ENCODE results near the gene PKDCC.
"Not testable (repeated sequence)": the region's sequence is repeated elsewhere in the genome, so short reads cannot be mapped to it uniquely, and the experiment has no call there.

The PKDCC gene

GRCh38 chr2:42072349-42073118 is 24.7 kb downstream of the PKDCC start:
- no peaks in the 10 kb centered on the region for H3K36me3 ChIP-seq (ENCODE audit: insufficient read depth, low read length)
- H3K27me3 ChIP-seq (ENCODE audit: insufficient read depth, low read length), result no peaks in the 10 kb centered on the region
- no peak overlapping the region for H3K4me3 ChIP-seq (ENCODE audit: low read length)
- H3K4me1 ChIP-seq (ENCODE audit: insufficient read depth, low read length), result peaks cover 7% of the 10 kb centered on the region; the same call in 1 of the 2 replicates
- no peak overlapping the region for H3K27ac ChIP-seq (ENCODE audit: low read depth, low read length)
- 75% methylated on average over 13 of the region's 13 CpGs for WGBS
- H3K9me3 ChIP-seq (ENCODE audit: insufficient read depth, low read depth, low read length), result no peaks in the 10 kb centered on the region
- H3K9ac ChIP-seq (ENCODE audit: low read depth, low read length), result no peak overlapping the region; the same call in 1 of the 2 replicates

- Histone ChIP-seq H3K4me1 (ENCODE audit: insufficient read depth, low read length) (peaks cover 7% of the 10 kb centered on the region; the same call in 1 of the 2 replicates), H3K4me3 (ENCODE audit: low read length) (no peak overlapping the region), H3K9ac (ENCODE audit: low read depth, low read length) (no peak overlapping the region), H3K36me3 (ENCODE audit: insufficient read depth, low read length) (no peaks in the 10 kb centered on the region), H3K27me3 (ENCODE audit: insufficient read depth, low read length) (no peaks in the 10 kb centered on the region), H3K27ac (ENCODE audit: low read depth, low read length) (no peak overlapping the region), H3K9me3 (ENCODE audit: insufficient read depth, low read depth, low read length) (no peaks in the 10 kb centered on the region)
- WGBS, result 96% methylated on average over 2 of the region's 2 CpGs
Observed at GRCh38 chr2:42073739-42074503, 26.1 kb downstream of the PKDCC start.

DNA sequence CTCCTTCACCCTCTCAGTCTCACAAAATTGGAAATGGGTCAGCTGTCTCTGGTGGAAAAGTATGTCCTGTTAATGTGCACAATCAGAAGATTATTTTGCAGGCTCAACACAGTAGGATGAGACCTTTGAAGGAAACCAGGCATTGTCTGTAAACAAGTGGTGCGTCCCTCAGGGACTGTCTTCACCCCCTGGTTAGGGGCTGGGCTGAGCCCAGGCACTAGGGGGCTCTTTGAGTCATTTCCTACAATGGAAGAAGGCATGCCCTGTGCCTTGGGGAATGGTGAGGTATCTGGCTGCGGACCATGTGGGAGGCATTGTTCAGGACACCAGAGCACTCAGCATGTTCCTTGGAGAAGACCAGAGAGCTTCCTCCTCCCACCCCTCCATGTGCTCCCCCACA is 26.8 kb downstream of the PKDCC start:
- H3K27me3 ChIP-seq (ENCODE audit: insufficient read depth, low read length), result no peaks in the 10 kb centered on the region
- H3K4me1 ChIP-seq (ENCODE audit: insufficient read depth, low read length), result peaks cover 7% of the 10 kb centered on the region; the same call in 1 of the 2 replicates
- no peaks in the 10 kb centered on the region for H3K9me3 ChIP-seq (ENCODE audit: insufficient read depth, low read depth, low read length)
- no peak overlapping the region for H3K4me3 ChIP-seq (ENCODE audit: low read length)
- no peak overlapping the region for H3K9ac ChIP-seq (ENCODE audit: low read depth, low read length)
- H3K27ac ChIP-seq (ENCODE audit: low read depth, low read length), result no peak overlapping the region
- H3K36me3 ChIP-seq (ENCODE audit: insufficient read depth, low read length), result no peaks in the 10 kb centered on the region
- WGBS, result 74% methylated on average over 2 of the region's 2 CpGs

- H3K36me3 ChIP-seq (ENCODE audit: insufficient read depth, low read length), result no peaks in the 10 kb centered on the region
- H3K4me1 ChIP-seq (ENCODE audit: insufficient read depth, low read length), result peaks cover 7% of the 10 kb centered on the region; the same call in 1 of the 2 replicates
- no peak overlapping the region for H3K4me3 ChIP-seq (ENCODE audit: low read length)
- no peaks in the 10 kb centered on the region for H3K9me3 ChIP-seq (ENCODE audit: insufficient read depth, low read depth, low read length)
- H3K27me3 ChIP-seq (ENCODE audit: insufficient read depth, low read length), result no peaks in the 10 kb centered on the region
- no peak overlapping the region for H3K27ac ChIP-seq (ENCODE audit: low read depth, low read length)
- no peak overlapping the region for H3K9ac ChIP-seq (ENCODE audit: low read depth, low read length)
- 92% methylated on average over 9 of the region's 10 CpGs for WGBS
Observed at GRCh38 chr2:42076357-42077225, 28.8 kb downstream of the PKDCC start.

DNA sequence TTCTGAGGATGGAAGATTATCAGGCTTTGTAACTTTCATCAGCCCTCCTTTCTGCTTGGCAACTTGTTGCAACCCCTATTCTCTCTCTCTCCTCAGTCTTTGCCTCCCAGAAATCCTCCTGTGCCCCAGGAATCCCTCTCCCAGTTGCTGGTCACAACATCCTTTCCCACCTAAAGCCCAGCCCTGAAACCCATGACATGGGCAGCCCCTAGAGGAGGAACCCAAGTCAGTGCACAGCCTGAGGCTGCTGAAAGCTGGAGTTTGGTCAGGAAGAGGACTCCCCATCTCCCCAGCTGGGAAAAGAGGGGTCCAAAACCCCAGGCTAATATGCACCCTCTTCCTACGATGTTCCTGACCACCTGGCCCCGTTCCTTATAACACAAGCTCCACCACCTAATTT is 29.5 kb downstream of the PKDCC start:
- Histone ChIP-seq H3K9ac (ENCODE audit: low read depth, low read length) (no peak overlapping the region), H3K36me3 (ENCODE audit: insufficient read depth, low read length) (no peaks in the 10 kb centered on the region), H3K4me1 (ENCODE audit: insufficient read depth, low read length) (peaks cover 7% of the 10 kb centered on the region; the same call in 1 of the 2 replicates), H3K9me3 (ENCODE audit: insufficient read depth, low read depth, low read length) (no peaks in the 10 kb centered on the region), H3K4me3 (ENCODE audit: low read length) (no peak overlapping the region), H3K27ac (ENCODE audit: low read depth, low read length) (no peak overlapping the region), H3K27me3 (ENCODE audit: insufficient read depth, low read length) (no peaks in the 10 kb centered on the region)
- WGBS, result 98% methylated on average over 2 of the region's 2 CpGs

DNA sequence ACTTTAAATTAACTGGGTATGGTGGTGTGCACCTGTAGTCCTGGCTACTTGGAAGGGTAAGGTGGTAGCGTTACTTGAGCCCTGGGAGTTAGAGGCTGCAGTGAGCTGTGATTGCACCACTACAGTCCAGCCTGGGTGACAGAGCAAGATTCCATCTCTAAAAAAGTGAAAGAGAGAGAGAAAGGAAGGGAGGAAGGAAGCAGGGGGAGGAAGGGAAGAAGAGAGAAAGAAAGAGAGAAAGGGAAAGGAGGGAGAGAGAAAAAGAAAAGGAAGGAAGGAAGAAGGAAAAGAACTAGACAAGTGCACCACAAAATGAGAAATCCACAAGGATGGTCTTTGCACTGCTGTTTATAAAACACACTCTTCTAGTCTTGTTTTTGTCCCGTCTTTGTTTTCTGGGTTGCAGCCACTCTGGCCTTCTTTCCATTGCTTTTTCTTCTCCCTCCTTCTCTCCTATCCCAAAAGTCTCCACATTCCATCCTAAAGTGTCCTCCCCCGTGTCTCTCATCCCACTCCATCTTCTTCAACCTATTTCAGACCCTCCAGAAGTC is 32.0 kb downstream of the PKDCC start:
- no peak overlapping the region for H3K9ac ChIP-seq (ENCODE audit: low read depth, low read length)
- no peaks in the 10 kb centered on the region for H3K27me3 ChIP-seq (ENCODE audit: insufficient read depth, low read length)
- H3K27ac ChIP-seq (ENCODE audit: low read depth, low read length), result no peak overlapping the region
- no peaks in the 10 kb centered on the region for H3K36me3 ChIP-seq (ENCODE audit: insufficient read depth, low read length)
- H3K9me3 ChIP-seq (ENCODE audit: insufficient read depth, low read depth, low read length), result no peaks in the 10 kb centered on the region
- no peaks in the 10 kb centered on the region for H3K4me1 ChIP-seq (ENCODE audit: insufficient read depth, low read length)
- WGBS, result 89% methylated on average over 3 of the region's 3 CpGs
- no peak overlapping the region for H3K4me3 ChIP-seq (ENCODE audit: low read length)

- not testable (repeated sequence) for H3K4me1 ChIP-seq (ENCODE audit: insufficient read depth, low read length); H3K27me3 ChIP-seq (ENCODE audit: insufficient read depth, low read length); H3K4me3 ChIP-seq (ENCODE audit: low read length); H3K27ac ChIP-seq (ENCODE audit: low read depth, low read length); H3K9me3 ChIP-seq (ENCODE audit: insufficient read depth, low read depth, low read length); H3K36me3 ChIP-seq (ENCODE audit: insufficient read depth, low read length); H3K9ac ChIP-seq (ENCODE audit: low read depth, low read length)
- 98% methylated on average over 4 of the region's 4 CpGs for WGBS
Observed at GRCh38 chr2:42081151-42081550, 33.3 kb downstream of the PKDCC start.

DNA sequence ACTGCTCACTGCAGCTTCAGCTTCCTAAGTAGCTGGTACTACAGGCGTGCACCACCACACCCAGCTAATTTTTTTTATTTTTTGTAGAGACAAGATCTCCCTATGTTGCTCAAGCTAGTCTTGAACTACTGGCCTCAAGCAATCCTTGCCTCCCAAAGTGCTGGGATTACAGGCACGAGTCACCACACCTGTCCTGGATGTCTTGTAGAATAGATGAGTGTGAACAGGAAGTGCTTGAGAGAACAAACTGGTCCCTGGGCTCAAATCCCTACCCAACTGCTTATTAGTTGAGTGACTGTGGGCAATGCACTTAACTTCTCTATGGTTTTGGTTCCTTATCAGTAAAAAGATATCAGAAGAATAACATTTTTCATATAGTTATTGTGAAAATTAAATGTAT is 34.2 kb downstream of the PKDCC start:
- Histone ChIP-seq H3K4me3 (ENCODE audit: low read length) (no peak overlapping the region), H3K36me3 (ENCODE audit: insufficient read depth, low read length) (no peaks in the 10 kb centered on the region), H3K9me3 (ENCODE audit: insufficient read depth, low read depth, low read length) (no peaks in the 10 kb centered on the region), H3K4me1 (ENCODE audit: insufficient read depth, low read length) (0 out of 2 replicates have a peak, but pooled peaks cover 3% of the 10 kb centered on the region), H3K27me3 (ENCODE audit: insufficient read depth, low read length) (no peaks in the 10 kb centered on the region), H3K9ac (ENCODE audit: low read depth, low read length) (no peak overlapping the region), H3K27ac (ENCODE audit: low read depth, low read length) (no peak overlapping the region)
- 86% methylated on average over 2 of the region's 2 CpGs for WGBS

- Histone ChIP-seq H3K36me3 (ENCODE audit: insufficient read depth, low read length) (no peaks in the 10 kb centered on the region), H3K4me1 (ENCODE audit: insufficient read depth, low read length) (0 out of 2 replicates have a peak, but pooled peaks cover 7% of the 10 kb centered on the region), H3K9ac (ENCODE audit: low read depth, low read length) (peak overlapping the region; percentile 24; the same call in 1 of the 2 replicates), H3K9me3 (ENCODE audit: insufficient read depth, low read depth, low read length) (no peaks in the 10 kb centered on the region), H3K4me3 (ENCODE audit: low read length) (no peak overlapping the region), H3K27me3 (ENCODE audit: insufficient read depth, low read length) (no peaks in the 10 kb centered on the region), H3K27ac (ENCODE audit: low read depth, low read length) (no peak overlapping the region)
- 85% methylated on average over 6 of the region's 6 CpGs for WGBS
Observed at GRCh38 chr2:42084231-42084671, 36.4 kb downstream of the PKDCC start.

DNA sequence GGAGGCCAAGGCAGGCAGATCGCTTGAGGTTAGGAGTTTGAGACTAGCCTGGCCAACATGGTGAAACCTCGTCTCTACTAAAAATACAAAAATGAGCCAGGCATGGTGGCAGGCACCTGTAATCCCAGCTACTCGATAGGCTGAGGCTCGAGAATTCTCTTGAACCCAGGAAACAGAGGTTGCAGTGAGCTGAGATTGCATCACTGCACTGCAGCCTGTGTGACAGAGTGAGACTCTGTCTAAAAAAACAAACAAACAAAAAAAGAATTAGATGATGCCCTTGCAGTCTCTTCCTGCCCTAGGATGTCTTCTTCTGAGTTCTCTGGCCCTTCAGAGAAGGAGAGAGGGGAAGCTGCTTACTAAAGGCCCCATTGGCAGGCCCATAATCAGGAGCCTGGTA is 37.2 kb downstream of the PKDCC start:
- not testable (repeated sequence) for H3K4me1 ChIP-seq (ENCODE audit: insufficient read depth, low read length); H3K27me3 ChIP-seq (ENCODE audit: insufficient read depth, low read length); H3K4me3 ChIP-seq (ENCODE audit: low read length); H3K36me3 ChIP-seq (ENCODE audit: insufficient read depth, low read length); H3K27ac ChIP-seq (ENCODE audit: low read depth, low read length); H3K9me3 ChIP-seq (ENCODE audit: insufficient read depth, low read depth, low read length); H3K9ac ChIP-seq (ENCODE audit: low read depth, low read length)
- 91% methylated on average over 4 of the region's 4 CpGs for WGBS

Data from HUES64 (cell line).